Fibroblast of the aortic adventitia (primary cell): ENCODE results near the gene CCDC159. TPM values are rescaled to one million over a fixed set of nuclear protein-coding genes. Genes with fewer than 3 reads are reported as not detected.

ENCODE experiments used
- DNase-seq: peaks from one replicate; pipeline ENCODE4 v3.0.0-alpha.2; 2010; ENCODE audit warnings: low read depth
- H3K4me3 ChIP-seq: 2 replicates; pipeline ENCODE4 v1.5.1; 2011; ENCODE audit warnings: low read depth, mild to moderate bottlenecking, control low read depth, low read length, moderate library complexity
- CTCF ChIP-seq: IDR thresholded peaks from 2 replicates; pipeline ENCODE4 v1.5.1; 2011; ENCODE audit warnings: mild to moderate bottlenecking, low read length, control low read depth, inconsistent platforms; ENCODE audit not compliant: insufficient read depth
- total RNA-seq: library from RNA; depleted of rRNA; stranded (reverse); fragments of >200 nt; gene quantifications from 2 replicates; pipeline ENCODE4 v1.2.3, GENCODE V29; 2012; ENCODE audit warnings: low replicate concordance

Gene CCDC159
- total RNA-seq, 1 donor = 12.2 TPM

GRCh38 chr19:11361771-11362731 is 15.7 kb downstream of the CCDC159 start:
- no peak for DNase-seq
- TF ChIP-seq CTCF = no peak
- H3K4me3 ChIP-seq = no peak overlapping the region

GRCh38 chr19:11363881-11364280 is 17.6 kb downstream of the CCDC159 start:
- no peak for DNase-seq
- no peak for TF ChIP-seq CTCF
- H3K4me3 ChIP-seq = no peak overlapping the region

GRCh38 chr19:11364296-11364904 is 18.1 kb downstream of the CCDC159 start:
- no peak for DNase-seq
- TF ChIP-seq CTCF = no peak
- H3K4me3 ChIP-seq = no peak overlapping the region

DNA sequence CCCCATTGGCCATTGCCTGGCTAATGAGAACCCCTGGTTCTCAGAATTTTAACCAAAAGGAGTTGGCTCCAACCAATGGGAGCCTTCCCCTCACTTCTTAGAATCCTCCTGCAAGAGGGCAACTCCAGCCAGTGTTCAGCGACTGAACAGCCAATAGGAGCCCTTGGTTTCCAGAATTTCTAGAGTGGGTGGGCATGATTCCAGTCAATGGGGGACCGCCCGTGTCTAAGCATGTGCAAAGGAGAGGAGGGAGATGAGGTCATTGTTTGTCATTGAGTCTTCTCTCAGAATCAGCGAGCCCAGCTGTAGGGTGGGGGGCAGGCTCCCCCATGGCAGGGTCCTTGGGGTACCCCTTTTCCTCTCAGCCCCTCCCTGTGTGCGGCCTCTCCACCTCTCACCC is 18.6 kb downstream of the CCDC159 start:
- TF ChIP-seq CTCF = no peak
- no peak for DNase-seq
- H3K4me3 ChIP-seq = no peak overlapping the region

- no peak for TF ChIP-seq CTCF
- H3K4me3 ChIP-seq = no peak overlapping the region
- no peak for DNase-seq
Measured at GRCh38 chr19:11365557-11366117, 19.3 kb downstream of the CCDC159 start.

DNA sequence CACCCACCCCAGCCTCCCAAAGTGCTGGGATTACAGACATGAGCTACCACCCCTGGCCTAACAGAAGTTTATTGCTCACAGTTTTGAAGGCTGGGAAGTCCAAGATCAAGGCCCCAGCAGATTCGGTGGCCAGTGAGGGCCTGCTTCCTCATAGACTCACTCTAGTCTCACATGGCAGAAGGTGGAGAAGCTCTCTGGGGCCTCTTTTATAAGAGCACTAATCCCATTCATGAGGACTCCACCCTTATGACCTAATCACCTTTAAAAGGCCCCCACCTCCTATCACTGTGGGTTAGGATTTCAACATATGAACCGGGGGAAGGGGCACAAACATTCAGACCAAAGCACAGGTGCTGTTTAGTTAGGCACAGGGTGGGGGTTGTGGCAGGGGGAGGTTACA is 21.2 kb downstream of the CCDC159 start:
- DNase-seq = no peak

More for the DNA sequence above, 21.2 kb downstream of the CCDC159 start:
- H3K4me3 ChIP-seq = no peak overlapping the region
- no peak for TF ChIP-seq CTCF
